Stimulated activated CD8-positive, alpha-beta memory T cell treated with anti-CD3 and anti-CD28 coated beads, Interleukin-4, amount 100 ng/mL, for 24 hours (primary cell): ENCODE measurements around the gene SLC22A23.

Experiments used
- DNase-seq: peaks from one replicate; pipeline ENCODE4 v3.0.0-alpha.2; 2020; ENCODE audit warnings: low read depth

Gene SLC22A23

GRCh38 chr6:3471286-3471685 lies 14.4 kb upstream of the SLC22A23 start:
- DNase-seq, result no peak

- DNase-seq, result no peak
Observed at GRCh38 chr6:3468585-3468984, 11.7 kb upstream of the SLC22A23 start.

GRCh38 chr6:3467996-3468395 lies 11.1 kb upstream of the SLC22A23 start:
- no peak for DNase-seq

DNA sequence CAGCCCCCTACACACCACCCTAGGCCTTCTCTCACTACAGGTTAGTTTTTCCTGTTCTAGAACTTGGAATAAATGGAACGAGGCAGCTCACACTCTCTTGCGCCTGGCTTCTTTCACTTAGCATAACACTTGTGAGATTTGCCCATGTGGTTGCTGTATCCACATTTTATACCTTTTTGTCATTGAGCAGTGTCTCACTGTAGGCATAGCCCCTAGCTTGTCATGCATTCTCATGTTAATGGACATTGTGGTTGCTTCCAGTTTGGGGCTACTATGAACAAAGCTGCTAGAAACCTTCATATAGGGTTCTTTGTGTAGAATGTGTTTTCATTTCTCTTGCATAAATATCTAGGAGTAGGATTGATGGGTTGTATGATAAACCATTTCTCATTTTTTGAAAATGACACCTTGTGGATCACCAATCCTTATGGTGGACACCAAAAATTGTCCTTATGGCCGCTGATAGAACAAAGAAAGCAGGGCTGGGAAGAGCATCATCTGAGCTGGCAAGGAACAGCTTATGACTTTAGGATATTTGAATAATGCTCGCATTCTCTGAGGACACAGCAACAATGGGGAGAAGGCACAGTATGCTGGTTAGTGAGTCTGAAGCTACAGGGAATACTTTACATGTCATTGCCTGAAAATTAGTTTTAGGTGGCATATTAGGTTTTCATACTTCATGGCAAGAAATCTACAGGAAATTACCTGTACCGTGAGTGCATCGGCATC lies 9.8 kb upstream of the SLC22A23 start:
- no peak for DNase-seq

GRCh38 chr6:3460253-3460652 lies 3.4 kb upstream of the SLC22A23 start:
- DNase-seq, result no peak

DNA sequence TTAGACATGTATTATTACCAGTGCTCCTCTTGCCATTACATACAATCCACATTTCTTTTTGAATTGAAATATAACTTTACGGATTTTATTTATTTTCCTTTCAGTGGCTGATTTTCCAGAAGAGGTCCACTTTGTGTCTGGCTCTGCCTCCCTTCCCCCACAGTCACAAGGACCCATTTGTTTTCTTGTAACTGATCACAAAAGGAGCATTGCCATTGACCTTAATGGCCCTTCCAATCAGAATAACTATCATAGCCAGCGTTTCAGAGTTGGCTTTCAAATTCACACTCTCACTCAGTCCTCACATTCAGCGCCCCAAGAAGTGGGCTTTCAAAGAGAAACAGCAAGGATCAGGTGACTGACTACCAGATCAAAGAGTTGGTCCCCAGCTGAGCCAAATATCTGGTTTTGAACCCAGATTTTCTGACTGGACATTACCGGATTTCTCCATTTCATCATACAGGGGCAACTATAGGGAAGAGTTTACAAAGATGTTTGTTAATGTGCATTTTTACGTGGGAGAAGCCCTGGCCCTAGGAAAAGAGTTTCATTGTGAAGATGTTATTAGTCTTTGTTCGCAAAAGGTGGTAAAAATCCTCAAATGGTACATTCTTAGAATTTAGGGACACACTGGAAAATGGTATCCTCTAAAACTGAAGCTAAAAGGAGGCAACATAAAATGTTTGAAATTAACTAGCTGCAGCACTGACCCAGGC lies 2.0 kb upstream of the SLC22A23 start:
- no peak for DNase-seq

GRCh38 chr6:3457710-3458602 lies 1.1 kb upstream of the SLC22A23 start:
- DNase-seq, result no peak

GRCh38 chr6:3456395-3456897 lies 404 bp downstream of the SLC22A23 start:
- no peak for DNase-seq

- DNase-seq, result no peak
Observed at GRCh38 chr6:3455569-3456394, 1.1 kb downstream of the SLC22A23 start.

GRCh38 chr6:3455147-3455568 lies 1.7 kb downstream of the SLC22A23 start:
- DNase-seq, result no peak

DNA sequence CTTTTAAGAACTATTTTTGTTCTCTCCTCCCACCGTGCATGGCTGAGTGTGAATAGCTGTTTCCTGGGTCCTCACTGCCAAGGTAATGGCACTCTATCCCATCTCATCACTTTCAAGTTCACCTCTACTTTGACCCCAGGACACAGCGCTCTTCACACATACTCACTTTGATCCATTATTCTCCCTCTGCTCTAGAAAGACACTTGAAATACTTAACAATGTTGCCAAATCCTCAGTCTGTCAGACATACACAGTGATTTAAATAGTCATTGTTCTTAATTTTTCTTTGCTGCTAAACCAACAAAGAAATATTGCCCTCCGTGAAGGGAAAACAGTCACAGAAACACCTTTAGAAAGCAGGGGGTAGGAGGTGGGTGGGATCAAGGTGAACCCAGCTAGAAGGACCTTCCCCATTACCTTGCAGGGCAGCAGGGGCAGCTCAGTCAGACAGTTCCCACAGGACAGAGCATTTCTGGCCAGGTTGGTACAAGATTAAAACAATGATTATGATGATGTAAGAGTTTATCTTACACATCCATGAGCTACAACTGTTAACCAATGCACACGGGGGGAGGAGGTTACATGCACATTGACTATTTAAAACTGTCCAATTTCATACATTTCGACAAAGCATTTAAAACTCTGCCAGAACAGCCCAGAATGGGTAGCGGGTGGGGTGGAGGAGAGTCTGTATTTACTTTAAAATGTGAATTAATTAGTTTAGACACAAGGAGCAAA lies 2.4 kb downstream of the SLC22A23 start:
- DNase-seq, result no peak

GRCh38 chr6:3453413-3454272 lies 3.2 kb downstream of the SLC22A23 start:
- DNase-seq, result no peak

DNA sequence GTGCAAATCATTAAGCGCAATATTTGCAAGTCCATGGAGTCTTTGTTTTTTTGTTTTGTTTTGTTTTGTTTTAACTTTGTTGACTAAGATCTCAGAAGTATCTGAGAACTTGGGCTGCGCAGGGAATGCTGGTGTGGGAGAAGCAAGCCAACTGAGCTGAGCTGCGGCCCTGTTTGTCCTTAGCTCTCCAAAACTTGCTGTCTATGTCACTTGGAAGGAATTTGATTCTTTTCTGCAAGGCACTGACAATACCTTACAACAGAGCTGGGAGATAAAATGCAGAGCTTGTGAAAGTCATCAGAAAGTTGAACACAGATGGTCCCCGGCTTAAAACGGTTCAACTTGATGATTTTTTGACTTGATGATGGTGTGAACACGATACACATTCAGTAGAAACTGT lies 5.4 kb downstream of the SLC22A23 start:
- DNase-seq, result no peak

DNA sequence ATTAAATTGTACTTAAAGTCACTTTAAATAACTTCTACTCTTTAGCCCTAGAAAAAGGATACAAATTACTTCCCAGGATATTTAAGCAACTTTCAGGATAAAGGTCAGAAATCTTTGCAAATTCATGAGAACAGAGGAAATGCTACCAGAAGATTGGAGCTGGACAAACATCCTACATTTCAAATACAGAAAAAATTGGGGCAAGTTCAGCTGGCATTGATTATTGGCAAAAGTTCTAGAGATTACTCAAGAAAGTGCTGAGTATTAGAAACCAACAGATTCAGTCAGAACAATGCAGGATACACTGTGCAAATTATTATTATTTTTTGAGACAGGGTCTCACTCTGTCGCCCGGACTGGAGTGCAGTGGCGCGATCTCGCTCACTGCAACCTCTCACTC lies 6.0 kb downstream of the SLC22A23 start:
- no peak for DNase-seq

DNA sequence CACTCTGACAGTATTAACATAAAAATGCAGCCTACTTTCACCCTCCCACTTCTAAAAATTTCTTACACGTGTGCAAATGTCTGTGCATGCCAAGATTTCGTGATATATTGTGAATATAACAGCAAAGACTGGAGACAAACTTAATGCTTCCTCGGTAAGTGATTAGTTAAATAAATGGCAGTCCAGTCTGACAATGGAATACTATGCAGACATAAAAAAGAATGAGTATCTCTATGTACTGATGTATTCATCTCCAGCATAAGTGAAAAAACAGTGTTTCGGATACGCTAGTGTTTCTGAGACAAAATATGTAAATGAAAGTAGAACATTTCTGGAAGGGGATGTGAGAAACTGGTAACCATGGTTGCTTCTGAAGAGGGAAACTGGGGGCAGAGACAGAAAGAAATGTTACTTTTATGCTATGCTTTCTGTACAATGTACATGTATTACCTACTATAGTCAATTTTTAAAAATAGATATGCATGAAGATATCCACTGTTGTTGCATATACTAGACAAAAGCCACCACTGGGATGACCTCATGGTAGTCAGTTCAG lies 7.0 kb downstream of the SLC22A23 start:
- DNase-seq, result no peak

DNA sequence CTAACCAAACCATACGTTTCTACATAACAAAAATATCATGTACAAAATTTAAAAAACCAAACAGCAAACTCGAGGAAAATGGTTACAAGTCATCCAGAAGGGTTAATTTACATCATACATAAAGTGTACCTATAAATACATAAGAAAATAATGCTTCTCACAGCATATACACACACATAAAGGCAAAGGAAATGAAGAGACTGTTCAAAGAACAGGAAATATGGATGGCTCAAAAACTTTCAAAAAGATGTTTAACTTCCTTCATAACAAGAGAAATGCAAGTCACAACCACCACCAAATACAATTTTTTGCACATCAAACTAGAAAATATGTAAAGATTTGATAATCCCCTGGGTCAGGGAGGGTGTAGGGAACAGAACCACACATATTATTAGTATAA lies 7.5 kb downstream of the SLC22A23 start:
- no peak for DNase-seq

DNA sequence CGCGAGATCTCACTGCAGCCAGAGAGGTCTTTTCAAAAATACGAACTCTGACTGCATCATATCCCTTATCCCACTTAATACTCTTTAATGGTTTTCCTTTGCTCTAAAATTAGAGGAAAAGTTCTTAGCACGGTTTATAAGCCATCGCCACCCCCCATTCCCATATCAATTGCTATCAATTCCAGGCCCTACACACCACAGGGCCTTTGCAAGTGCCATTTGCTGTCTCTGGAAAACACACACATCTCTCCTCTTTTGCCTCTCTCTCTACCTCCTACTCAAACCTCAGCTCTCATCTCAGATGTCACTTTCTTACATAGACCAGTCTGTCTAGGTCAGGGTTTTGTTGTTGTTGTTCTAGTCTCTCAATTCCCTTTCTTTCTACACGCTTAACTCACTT lies 9.8 kb downstream of the SLC22A23 start:
- DNase-seq, result no peak

DNA sequence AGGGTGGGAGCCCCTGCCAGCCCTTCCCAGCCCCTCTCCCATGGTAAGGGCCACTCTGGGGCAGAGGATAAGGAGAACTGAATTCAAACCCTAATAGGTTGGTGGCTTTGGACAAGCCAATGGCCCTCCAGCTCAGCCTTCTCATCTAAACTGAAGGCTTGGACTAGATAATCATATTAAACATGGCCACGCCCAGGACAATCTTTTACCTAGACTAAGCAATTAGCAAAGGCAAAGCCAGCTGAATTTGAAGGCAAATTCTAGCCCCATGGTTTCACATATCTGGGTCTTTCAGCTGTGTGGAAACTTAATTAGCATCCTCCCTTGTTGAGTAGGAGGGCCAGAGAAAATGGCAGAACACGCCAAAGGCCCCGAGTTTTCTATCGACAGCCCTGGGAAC lies 10.7 kb downstream of the SLC22A23 start:
- DNase-seq, result no peak

- no peak for DNase-seq
Observed at GRCh38 chr6:3444276-3445088, 12.4 kb downstream of the SLC22A23 start.
